NCI-H446 treated with DMSO at 0.1 percent for 48 hours (cell line): ENCODE data around the gene ABHD14A.
"Not testable (repeated sequence)": the region's sequence is repeated elsewhere in the genome, so short reads cannot be mapped to it uniquely, and the experiment has no call there.

ENCODE experiments used
- DNase-seq: peaks from one replicate; lab custom pipeline; 2025; lab: John Stamatoyannopoulos, UW

ABHD14A gene

DNA sequence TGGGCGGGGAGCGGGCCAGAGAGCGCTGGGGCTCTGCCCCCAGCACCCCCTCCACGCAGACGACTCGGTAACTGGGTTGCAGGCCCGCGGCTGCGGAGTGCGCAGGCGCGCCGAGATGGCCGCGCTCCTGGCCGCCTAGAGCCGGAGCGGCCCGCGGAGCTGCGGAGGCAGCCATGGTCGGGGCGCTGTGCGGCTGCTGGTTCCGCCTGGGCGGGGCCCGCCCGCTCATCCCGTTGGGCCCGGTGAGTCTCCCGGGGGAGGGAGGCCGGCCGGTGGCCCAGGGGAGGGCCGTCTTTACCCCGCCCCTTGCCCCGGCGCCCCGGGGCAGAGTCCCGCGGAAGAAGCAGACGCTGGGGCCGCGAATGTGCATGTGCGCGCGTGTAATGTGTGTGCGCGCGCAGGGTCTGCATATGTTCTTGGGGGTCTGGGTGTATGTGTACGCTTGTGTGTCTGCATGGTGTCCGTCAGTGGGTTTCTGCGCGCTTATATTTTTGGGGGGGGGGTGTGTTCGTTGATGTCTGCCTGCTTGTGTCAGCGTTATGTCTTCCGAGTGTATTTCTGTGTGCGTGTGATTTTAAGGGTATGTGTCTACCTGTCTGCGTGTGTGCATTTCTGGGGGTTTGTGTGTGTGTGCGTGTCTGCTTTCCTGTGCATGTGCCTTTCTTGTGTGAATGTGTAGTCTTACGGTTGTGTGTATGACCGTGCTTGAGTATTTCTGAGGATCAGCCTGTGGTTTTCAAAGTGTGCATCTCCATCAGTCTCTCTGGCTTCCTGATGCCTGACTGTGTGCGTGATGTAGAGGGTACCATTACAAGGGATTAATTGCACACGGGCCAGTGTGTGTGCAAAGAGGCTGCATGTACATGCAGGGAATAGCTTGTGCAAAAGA is at the start of gene ABHD14A:
TSS of gene ABHD14A (plus strand) at position 102 of the 889 bp plus-strand sequence. CDS start at position 174, 72 bp downstream.
- peak; percentile 11 for DNase-seq

DNA sequence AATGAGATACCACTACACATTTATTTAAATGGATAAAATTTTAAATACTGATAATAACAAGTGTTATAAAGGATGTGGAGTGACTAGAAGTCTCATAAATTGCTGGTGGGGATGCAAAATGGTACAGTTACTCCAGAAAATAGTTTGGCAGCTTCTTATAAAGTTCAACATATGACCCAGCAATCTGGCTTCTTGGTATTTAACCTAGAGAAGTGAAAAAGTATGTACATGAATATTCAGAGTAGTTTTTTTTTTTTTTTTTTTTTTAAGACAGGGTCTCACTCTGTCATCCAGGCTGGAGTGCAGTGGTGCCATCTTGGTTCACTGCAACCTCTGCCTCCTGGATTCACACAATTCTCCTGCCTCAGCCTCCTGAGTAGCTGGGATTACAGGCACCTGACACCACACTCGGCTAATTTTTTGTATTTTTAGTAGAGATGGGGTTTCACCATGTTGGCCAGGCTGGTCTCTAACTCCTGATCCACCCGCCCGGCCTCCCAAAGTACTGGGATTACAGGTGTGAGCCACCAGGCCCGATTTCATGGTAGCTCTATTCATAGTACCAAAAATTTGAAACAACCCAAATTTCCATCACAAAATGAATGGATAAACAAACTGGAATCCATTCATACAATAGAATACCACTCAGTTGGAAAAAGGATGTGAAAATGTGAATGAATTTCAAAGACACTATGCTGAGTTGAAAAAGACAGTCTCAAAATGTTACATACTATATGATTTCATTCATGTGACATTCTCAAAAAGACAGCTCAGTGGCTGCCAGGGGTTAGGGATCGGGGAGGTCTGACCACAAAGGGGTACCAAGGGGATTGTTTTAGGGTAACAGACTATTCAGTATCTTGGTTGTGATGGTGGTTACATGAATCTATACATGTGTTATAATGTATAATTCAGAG is 47.5 kb upstream of the ABHD14A start:
- no peak for DNase-seq

DNA sequence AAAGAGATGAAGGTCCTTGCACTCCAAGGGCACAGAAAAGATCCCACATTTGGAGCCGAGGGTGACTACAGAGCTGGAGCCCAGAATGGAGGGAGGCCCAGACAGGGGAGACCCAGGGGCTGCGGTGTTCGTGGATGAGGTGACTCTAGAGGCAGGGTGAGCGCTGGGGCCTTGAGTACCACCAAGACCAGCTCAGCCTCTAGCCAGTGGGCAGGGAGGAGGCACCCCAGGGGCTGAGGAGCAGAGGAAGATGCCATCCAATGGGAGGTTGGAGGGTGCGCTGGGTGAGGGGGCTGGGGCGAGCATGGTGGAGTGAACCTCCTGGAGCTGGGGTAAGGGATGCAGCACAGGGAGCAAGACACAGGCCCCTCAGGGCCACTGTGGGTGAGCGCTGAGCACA is 46.4 kb upstream of the ABHD14A start:
- DNase-seq = no peak

DNA sequence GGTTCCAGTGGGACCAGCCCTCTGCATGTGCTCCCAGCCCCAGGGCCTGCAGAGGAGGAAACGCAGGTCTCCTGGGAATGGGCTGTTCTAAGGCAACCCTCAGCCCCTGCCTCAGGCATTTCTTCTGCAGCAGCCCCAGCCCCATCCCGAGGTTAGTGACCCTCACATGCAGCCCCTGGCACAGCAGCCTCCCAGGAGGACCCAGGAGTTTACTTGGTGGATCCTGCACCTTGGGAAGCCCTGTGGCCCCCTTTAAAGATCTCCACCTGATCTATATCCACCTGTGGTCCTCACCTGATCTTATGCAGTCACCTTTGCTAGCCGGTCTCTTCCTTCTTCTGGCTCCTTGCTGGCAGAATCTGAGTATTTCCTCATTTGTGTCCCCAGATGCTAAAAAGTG is 45.9 kb upstream of the ABHD14A start:
- DNase-seq = not testable (repeated sequence)

DNA sequence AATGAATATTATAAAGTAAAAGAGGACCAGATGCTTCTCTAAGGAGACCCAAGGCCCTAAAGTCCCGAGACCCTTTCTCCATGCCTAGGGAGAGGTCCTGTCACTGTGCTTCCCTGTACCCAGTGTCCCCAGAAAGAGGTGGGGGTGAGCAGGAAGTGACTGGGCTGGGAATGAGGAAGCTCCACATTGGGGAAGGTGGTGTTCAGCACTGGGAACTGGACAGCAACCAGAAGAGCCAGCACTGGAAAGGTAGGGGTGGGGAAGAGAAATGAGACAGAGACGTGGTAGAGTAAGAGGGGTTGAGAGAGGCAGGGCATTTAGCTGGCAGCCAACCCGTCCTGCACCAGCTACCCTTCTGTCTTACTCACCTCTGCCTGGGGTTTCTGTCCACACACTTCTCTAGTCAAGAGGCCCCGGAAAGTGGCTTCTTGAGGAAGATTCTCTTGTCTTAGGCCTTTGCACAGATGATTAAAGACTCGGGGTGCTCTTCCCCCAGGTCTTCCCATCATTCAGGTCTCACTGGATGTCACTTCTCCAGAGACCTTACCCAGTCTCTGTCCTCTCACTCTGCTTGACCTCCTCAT is 45.4 kb upstream of the ABHD14A start:
- DNase-seq = no peak

DNA sequence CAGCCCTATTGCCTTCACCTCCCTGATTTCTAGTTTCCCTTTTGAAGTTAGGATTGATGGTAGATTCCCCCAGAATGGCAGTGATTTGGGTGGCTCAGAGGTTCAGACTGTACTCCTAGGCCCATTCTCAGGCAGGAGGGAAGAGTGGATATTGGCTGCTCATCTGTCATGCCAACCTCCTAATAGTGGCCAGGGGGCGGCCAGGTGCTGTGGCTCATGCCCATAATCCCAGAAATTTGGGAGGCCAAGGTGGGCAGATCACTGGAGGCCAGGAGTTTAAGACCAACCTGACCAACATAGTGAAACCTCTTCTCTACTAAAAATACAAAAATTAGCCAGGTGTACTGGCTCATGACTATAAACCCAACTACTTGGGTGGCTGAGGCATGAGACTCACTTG is 44.4 kb upstream of the ABHD14A start:
- DNase-seq = no peak

DNA sequence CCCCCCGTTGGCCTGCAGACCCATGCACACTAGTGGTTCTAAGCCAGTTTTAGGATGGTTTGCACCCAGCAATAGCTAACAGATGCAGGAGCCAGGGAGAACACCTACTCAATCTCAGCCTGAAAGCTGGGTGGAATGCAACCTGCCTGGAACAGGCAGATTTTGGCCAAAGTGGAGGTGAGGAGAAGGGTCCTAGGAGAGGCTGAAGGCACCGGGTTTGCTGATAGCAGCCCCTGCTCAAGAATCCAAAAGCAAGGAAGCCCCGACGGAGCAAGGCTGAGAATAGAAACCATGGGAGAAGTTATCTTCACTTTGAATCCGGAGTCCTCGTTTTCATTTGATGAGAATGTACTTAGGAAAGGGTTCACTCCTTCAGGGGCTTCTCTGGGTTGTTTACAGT is 43.1 kb upstream of the ABHD14A start:
- no peak for DNase-seq

DNA sequence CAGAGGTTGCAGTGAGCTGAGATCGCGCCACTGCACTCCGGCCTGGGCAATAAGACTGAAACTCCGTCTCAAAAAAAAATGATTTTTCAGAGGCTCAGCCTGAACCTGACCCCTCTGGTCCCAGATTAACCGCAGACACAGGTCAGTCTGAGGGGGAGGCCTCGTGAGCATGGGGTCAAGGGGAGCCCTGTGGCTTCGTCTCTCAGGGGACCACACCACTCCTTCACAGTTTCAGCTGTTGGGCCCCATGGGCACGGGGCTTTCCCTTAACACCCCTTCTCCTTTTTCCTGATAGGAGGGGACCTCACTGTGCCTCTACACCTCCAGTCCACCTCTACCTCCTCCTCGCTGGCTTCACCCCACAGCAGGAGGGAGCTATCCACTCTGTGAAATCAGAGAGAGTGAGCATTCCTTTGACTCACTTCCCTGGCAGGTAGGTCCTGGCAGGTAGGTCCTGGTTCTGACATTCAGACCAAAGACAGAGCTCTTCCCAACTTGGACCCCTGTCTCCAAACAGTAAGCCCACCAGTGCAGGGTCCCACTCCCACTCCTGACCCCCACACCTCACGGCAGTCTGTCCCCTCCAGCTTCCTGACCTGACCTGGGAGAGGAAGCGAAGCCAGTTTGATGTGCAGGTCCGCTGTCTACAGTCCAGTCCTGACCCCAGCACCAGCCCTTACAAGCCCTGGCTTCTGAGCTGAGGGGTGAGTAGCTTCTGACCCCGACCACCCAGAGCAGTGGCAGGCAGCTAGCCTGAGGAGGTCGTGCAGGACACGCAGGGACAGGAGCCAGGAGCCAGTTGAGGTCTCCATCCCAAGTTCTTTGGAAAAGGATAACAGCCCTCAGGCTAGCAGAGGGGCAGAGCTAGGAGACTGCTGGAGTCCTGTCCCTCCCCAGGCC is 42.1 kb upstream of the ABHD14A start:
- DNase-seq = no peak

DNA sequence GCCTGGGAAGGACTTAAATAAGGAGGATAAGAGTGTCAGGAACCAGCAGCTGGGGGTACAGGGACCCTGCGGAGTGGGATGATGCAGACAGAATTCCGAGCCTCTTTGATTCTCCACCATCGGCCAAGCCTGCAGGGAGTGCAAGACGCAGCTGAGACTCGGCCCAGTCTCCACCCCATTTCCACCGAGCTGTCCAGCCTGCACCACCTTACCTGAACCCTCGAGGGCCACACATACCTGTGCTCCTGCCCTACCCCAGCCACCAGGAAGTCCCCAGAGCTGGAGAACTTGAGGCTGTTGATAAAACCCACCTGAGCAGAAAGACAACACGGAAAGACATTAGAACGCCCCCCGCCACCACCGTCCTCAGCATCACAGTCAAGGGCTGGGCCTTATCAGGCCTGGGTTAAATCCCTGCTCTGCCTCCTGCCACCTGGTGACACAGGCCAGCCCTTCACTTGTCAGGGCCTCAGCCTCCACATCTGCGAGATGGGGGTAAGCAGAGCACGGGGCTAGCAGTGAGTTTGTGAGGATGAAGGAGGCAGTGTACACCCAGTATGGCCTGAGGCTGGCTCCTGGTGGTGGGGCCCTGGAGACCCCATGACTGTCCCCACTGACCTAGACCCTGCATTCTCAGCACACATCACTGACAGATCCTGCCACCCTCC is 41.3 kb upstream of the ABHD14A start:
- no peak for DNase-seq

DNA sequence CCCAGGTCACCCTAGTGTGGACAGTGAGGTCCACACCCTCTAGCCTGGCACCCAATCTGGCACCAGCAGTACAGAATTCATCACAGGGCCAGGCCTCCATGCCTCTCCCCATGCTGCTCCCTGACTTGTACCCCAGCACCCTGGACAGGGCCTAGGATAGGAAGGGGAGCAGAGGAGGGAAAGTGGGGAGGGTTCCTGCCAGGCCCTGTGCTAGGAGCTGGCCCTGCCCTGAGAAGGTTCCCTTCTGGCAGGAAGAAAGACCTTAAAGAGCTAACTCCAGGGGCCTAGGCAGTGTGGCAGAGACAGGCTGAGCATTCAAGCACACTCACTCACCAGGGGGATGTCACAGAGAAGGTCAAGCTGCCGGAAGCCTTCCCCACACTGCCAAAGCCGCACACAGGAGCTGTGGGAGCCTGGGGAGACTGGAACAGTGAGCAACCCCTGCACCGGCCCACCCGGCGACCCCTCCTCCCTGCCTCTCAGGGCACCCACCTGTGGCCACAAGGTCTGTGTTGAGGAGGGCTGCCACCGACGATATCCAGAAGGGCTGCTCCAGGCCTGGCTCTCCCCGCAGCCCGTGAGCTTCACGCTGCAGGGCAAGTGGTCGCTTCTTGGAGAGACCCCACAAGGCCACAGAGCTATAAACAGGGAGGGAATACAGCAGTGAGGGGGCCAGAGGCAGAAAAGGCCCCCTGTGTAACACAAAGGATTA is 40.6 kb upstream of the ABHD14A start:
- no peak for DNase-seq

DNA sequence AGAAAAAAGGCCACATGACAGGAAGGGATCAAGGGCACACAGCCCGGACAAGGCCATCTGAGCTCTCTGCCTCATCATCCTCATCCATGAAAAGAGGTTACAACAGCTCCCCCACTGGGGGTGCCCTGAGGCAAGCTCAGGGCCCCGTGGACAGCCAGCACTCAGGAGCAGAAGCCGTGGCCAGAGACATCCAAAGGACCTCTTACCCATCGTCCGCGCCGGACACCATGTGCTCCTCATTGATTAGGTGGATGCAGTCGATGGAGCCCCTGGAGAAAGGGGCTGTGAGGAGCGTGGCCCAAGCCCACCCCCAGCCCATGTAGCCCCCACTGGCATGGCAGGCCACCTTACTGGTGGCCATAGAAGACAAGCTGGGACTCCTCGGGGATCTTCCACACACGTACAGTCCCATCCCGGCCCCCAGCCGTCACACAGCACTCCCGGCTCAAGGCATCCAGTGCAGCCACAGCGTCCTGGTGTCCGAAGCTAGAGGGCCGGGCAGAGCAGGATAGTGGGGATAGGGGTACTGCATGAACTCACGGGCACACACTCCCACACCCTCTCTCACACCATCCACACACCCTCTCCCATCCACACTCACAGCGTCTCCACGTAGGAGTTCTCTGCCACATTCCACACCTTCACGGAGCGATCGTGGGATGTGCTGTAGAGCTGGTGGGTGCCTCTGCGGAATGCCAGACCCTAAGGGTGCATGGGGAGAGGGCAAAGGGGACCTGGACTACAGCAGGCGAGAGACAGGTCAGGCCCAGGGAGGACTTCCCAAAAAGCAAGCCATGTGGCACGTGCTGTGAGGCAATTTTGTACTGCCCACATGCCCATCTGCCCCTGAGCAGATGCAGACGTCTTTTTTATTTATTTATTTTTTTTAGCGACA is 39.6 kb upstream of the ABHD14A start:
- no peak for DNase-seq

DNA sequence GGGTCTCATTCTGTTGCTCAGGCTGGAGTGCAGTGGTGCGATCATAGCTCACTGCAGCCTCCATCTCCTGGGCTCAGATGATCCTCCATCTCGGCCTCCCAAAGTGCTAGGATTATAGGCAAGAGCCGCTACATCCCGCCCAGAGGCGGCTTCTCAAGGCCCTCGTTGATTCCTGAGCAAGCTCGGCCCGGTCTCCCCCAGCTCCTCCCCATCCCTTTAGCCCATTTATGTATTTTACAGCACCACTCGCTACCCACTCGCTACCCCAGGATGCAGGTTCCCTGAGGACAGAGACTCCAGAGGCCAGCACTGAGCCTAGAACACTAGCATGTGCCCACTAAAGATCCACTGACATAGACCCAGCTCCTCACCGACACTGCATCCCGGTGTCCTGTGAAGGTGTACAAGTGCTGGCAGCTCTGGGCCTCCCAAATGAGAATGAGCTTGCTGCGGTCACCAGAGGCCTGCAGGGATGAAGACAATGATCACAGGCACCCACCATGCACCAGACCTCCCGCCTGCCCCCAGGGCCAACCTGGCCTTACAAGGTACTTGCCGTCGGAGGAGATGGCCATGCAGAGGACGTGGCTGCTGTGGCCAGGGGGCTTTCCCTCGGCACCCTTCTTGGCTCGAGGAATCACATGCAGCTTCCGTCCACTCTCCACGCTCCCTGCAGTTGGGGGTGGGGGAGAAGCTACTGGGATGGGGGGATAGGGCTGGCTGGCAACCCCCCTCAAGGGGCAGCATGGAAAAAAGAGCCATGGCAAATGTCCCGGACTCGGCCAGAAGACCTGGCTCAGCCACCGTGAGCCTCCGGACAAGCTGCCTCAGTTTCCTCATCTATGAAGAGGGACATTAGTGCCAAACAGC is 38.7 kb upstream of the ABHD14A start:
- no peak for DNase-seq

DNA sequence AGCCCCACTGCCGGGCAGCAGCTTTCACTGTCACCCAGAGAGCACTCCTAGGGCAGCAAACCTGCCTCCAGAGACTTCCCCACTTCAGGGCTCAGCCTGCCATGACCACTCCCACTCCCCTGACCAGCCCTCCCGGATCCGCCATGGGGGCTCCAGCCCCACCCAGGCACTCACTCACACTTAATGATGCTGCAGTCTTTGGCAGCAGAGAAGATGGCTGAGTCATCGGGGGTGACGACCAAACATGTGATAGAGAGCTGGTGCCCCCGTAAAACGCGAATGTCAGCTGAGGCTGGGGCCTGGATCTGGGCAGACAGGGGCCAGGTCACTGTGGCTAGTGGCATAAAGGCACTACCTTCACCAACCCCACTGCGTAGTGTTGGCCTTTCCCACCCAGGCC is 37.9 kb upstream of the ABHD14A start:
- no peak for DNase-seq

DNA sequence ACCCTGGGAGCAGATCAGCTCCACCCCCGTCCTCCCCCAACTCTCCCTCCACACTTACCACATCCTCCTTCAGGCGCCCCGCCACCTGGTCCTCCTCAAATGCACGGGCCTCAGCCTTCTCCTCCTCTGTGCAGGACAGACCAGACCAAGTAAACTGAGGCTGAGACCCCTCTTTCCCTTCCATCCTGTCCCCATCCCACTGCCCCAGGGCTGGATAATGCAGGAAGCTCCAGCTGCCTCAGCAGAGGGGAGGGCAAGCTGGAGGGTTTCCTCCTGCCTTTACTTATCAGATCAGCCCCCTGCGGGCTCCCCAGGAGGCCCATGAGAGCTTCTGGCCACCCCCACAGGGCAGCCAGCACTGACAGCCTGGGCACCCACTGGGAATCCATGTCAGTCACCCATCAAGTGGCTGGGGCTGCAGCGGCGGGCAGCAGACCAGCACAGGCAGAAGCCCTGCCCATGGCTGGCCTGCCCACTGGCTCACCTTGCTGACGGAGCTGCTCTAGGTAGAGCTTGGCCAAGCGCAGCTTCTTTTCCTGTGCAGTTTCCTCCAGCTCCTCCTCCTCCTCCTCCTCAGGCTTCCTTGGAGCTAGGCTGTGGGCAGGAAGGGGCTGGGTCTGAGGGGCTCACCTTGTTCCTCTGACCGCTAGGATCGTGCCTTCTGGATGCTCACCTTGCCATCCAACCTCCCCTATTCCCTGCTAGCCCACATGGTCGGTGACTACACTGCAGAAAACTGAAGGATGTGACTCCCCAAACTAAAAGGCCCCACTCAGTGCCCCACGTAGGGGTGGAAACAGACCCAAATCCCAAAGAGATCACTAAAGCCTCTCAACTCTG is 37.0 kb upstream of the ABHD14A start:
- DNase-seq = no peak

DNA sequence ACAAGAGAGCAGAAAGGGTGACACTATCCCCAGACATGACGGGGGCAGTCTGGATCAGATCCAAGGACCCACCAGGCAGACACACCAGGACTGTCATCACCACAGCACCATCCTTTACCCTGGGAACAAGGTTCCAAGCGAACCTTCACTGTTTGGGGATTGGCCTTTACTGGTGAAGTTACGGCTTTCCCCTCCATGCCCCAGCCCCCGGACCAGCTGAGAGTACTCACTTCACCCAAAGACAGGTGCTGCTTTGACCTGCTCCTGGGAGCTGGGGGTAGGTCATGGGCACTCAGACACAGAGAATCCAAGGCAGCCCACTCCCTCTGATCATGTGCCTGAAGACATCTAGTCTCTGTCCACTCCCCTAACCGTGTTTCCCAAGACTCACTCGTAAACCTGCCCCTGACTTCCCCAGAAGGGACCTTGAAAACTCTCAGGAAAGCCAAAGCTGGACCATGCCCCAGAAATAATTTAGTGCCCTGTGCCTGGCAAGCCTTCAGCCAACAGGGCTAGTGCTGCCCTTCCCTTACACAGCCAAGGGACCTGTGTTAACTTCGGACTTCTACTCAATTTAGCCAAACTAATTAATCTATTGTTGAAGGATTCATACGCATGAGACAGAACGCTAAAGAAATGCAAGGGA is 36.0 kb upstream of the ABHD14A start:
- DNase-seq = no peak

DNA sequence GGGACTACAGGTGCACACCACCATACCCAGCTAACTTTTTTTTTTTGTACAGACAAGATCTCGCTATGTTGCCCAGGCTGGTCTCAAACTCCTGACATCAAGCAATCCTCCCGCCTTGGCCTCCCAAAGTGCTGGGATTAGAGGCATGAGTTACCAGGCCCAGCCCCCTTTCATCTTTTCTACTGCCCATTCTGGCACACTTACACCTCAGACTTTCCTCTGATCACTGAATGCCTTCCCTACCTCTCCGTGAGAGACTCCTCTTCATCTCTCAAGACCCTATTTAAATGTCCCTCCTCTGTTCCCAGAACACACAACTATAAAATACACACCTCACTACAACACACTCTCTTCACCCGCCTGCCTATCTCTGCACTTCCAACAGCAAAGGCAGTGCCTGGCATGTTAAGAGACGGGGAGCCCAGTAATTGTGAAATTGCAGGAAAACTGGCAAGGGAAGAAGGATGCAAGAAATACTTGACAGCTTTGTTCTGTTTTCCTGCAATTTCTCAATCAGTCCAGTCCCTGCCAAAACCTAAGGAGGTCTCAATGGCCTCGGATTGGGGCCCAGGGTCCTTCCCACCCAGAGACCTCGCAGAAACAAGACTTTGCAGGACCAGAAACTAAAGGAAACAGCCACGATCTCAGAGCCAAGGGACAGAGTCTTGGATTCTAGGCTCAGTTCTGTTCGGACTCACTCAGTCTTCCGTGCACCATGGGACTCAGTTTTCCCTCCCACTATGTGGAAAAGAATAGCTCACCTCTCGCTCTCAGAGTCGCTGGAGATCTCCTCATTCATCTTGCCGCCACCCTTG is 34.0 kb upstream of the ABHD14A start:
- DNase-seq = no peak
